ENCODE measurements around the gene GPN3.

DNA sequence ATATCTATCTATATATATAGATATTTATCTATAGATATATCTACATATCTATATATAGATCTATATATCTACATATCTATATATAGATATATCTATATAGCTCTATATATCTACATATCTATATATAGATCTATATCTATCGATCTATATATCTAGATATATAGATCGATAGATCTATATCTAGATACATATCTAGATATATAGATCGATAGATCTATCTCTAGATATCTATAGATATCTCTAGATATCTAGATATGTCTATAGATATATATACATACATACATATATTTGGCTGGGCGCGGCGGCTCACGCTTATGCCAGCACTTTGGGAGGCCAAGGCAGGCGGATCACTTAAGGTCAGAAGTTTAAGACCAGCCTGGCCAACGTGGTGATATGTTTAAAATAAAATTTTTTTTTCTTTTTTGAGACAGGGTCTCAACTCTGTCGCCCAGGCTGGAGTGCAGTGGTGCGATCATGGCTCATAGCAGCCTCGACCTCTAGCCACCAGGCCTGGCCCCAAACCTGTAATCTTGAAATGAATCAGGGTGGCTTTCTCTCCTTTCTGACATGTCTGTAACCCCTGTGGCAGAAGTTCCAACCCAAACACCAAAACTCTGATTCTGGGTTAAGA lies 36.0 kb downstream of the GPN3 start:
- TF ChIP-seq, protein P1, sequence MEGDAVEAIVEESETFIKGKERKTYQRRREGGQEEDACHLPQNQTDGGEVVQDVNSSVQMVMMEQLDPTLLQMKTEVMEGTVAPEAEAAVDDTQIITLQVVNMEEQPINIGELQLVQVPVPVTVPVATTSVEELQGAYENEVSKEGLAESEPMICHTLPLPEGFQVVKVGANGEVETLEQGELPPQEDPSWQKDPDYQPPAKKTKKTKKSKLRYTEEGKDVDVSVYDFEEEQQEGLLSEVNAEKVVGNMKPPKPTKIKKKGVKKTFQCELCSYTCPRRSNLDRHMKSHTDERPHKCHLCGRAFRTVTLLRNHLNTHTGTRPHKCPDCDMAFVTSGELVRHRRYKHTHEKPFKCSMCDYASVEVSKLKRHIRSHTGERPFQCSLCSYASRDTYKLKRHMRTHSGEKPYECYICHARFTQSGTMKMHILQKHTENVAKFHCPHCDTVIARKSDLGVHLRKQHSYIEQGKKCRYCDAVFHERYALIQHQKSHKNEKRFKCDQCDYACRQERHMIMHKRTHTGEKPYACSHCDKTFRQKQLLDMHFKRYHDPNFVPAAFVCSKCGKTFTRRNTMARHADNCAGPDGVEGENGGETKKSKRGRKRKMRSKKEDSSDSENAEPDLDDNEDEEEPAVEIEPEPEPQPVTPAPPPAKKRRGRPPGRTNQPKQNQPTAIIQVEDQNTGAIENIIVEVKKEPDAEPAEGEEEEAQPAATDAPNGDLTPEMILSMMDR (conservative IDR thresholded peaks at IDR 0.05): no peak
- TF ChIP-seq ZFX (IDR thresholded peaks at IDR 0.05): no peak
